ENCODE measurements around the gene DNAAF9.

The DNAAF9 gene

DNA sequence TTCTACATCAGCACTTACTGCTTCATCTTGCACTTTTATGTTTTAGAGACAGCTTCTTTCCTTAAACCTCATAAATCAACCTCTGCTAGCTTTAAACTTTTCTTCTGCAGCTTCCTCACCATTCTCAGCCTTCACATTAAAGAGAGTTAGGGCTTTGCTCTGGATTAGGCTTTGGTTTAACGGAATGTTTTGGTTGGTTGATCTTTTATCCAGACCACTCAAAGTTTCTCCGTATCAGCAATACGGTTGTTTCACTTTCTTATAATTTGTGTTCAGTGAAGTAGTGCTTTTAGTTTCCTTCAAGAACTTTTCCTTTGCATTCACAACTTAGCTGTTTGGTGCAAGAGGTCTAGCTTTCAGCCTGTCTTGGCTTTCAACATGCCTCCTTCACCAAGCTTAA is 40.4 kb downstream of the DNAAF9 start:
- TF ChIP-seq, protein P1, sequence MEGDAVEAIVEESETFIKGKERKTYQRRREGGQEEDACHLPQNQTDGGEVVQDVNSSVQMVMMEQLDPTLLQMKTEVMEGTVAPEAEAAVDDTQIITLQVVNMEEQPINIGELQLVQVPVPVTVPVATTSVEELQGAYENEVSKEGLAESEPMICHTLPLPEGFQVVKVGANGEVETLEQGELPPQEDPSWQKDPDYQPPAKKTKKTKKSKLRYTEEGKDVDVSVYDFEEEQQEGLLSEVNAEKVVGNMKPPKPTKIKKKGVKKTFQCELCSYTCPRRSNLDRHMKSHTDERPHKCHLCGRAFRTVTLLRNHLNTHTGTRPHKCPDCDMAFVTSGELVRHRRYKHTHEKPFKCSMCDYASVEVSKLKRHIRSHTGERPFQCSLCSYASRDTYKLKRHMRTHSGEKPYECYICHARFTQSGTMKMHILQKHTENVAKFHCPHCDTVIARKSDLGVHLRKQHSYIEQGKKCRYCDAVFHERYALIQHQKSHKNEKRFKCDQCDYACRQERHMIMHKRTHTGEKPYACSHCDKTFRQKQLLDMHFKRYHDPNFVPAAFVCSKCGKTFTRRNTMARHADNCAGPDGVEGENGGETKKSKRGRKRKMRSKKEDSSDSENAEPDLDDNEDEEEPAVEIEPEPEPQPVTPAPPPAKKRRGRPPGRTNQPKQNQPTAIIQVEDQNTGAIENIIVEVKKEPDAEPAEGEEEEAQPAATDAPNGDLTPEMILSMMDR (IDR thresholded peaks at IDR 0.05; ENCODE audit: low read depth, low read length), result no peak
- no peak overlapping the region for H3K4me3 ChIP-seq (ENCODE audit: low read depth, low read length)

DNA sequence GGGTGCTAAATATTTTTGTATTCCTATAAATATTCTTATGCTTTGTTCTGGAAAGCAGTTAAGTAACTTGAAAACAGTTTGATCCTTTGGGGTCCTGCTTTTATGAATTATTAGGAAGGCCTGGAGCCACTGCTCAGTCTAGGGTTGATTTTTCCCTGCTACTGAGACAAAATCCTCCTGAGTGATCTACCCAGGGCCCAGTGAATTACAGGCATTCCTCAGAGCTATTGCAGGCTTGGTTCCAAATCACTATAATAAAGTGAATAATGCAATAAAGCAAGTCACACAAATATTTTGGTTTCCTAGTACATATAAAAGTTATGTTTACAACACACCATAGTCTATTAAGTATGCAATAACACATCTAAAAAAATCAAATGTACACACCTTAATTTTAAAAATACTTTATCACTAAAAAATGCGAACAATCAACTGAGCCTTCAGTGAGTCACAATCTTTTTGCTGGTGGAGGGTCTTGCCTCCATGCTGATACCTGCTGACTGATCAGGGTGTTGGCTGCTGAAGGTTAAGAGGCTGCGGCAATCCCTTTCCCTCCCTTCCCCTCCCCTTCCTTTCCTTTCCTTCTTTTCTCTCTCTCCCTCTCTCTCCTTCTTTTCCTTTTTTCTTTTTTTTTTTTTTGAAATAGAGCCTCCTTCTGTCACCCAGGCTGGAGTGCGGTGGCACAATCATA is 43.0 kb downstream of the DNAAF9 start:
- TF ChIP-seq, protein P1 (IDR thresholded peaks at IDR 0.05; ENCODE audit: low read depth, low read length), result no peak
- no peak overlapping the region for H3K4me3 ChIP-seq (ENCODE audit: low read depth, low read length)

DNA sequence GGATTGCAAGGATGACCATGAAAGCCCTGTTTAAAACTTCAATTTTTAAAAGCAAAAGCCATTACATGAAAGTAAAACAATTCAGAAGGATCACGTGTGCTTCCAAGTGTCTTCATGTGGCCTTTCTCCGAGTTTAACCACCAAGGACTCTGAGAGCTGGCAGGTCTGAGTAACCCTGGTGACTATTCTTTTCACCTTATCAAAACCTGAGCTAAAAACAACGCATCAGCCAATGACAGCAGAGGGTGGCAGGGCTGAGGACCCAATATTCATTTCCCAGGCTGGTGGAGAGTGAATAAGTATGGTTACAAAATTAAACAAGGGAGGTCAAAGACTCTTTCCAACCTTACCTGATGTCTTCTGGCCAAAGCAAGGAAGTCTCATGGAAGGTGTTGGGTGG is 46.7 kb downstream of the DNAAF9 start:
- no peak overlapping the region for H3K4me3 ChIP-seq (ENCODE audit: low read depth, low read length)
- TF ChIP-seq, protein P1 (IDR thresholded peaks at IDR 0.05; ENCODE audit: low read depth, low read length), result no peak

DNA sequence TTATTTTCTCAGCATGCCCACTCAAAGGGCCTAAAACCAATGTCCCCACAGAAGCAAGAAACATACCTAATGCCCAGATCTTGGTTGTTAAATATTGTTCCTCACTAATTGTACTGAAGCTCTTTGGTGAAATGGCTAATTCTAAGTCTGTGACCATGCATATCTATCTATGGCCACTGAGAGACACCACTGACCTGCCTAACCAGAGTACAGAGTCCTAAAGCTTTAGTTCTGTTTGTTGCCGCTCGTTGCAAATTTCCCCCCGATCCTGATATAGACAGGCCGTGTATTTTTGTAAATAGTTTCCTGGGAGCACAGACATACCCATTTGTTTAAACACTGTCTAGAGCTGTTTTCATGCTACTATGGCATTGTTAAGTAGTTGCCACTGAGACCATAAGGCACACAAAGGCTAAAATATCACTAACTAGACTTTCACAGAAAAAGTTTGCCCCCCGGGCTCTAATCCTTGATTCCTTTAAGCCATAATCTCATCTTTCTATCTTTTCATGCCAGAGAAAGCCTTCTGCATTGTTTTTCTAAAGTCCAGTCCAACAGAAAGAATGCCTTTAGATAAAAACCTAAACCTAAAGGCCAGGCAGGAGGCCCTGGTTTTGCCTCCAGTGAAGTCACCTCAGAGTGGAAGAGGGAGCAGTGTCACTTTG is 48.7 kb downstream of the DNAAF9 start:
- H3K4me3 ChIP-seq (ENCODE audit: low read depth, low read length), result no peak overlapping the region
- TF ChIP-seq, protein P1 (IDR thresholded peaks at IDR 0.05; ENCODE audit: low read depth, low read length), result no peak

Measured in WI38 (cell line).